ENCODE measurements around the gene HSD11B1. TPM values are rescaled to one million over a fixed set of nuclear protein-coding genes. Genes with fewer than 3 reads are reported as not detected.
"Not testable (repeated sequence)": the region's sequence is repeated elsewhere in the genome, so short reads cannot be mapped to it uniquely, and the experiment has no call there.

HSD11B1 gene
- total RNA-seq, 4 donors from 2014 or later, result 1.5 to 5.9 (median 4.0) TPM; not detected in 1

DNA sequence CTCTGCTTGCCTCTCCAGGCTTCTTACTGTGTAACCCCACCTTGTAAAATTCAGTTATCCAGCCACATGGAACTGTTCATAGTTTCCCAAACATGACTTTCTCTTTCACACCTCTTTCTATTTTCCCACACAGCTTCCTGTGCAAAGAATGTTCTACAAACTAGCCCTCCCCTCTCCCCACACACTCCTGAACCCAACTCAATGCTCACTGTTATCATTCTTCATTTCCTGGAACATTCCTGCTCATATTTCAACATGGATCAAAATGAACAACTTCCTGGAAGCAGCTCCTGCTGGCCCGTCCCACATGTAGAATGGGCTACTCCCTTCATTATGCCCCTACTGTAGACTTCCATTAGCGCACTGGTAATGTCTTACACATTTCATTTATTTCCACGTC is 7.5 kb upstream of the HSD11B1 start:
- Histone ChIP-seq H3K4me3 (no peak overlapping the region), H3K9me3 (no peaks in the 10 kb centered on the region), H3K36me3 (no peaks in the 10 kb centered on the region), H3K27me3 (no peaks in the 10 kb centered on the region), H3K4me1 (peaks cover 0 to 12% (median 7%) of the 10 kb centered on the region in 3 donors), H3K27ac (no peak overlapping the region)
- DNase-seq, result no peak
- TF ChIP-seq POLR2A (IDR thresholded peaks at IDR 0.05), result no peak
- TF ChIP-seq, protein P1, sequence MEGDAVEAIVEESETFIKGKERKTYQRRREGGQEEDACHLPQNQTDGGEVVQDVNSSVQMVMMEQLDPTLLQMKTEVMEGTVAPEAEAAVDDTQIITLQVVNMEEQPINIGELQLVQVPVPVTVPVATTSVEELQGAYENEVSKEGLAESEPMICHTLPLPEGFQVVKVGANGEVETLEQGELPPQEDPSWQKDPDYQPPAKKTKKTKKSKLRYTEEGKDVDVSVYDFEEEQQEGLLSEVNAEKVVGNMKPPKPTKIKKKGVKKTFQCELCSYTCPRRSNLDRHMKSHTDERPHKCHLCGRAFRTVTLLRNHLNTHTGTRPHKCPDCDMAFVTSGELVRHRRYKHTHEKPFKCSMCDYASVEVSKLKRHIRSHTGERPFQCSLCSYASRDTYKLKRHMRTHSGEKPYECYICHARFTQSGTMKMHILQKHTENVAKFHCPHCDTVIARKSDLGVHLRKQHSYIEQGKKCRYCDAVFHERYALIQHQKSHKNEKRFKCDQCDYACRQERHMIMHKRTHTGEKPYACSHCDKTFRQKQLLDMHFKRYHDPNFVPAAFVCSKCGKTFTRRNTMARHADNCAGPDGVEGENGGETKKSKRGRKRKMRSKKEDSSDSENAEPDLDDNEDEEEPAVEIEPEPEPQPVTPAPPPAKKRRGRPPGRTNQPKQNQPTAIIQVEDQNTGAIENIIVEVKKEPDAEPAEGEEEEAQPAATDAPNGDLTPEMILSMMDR (IDR thresholded peaks at IDR 0.05), result no peak
- 85 to 90% methylated on average over 3 of the region's 3 CpGs for WGBS, 2 donors
- intact Hi-C loops (cut with DNase I), result loop anchor here (5.0 kb wide), 1 partner anchor 50 kb away; no protein-coding TSS in a partner anchor

DNA sequence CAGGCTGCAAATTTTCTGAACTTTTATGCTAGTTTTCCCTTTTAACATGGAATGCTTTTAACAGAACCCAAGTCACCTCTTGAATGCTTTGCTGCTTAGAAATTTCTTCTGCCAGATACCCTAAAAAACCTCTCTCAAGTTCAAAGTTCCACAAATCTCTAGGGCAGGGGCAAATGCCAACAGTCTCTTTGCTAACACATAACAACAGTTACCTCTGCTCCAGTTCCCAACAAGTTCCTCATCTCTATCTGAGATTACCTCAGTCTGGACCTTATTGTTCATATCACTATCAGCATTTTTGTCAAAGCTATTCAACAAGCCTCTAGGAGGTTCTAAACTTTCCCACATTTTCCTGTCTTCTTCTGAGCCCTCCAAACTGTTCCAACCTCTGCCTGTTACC is 4.0 kb upstream of the HSD11B1 start:
- not testable (repeated sequence) for H3K27ac ChIP-seq, DNase-seq

DNA sequence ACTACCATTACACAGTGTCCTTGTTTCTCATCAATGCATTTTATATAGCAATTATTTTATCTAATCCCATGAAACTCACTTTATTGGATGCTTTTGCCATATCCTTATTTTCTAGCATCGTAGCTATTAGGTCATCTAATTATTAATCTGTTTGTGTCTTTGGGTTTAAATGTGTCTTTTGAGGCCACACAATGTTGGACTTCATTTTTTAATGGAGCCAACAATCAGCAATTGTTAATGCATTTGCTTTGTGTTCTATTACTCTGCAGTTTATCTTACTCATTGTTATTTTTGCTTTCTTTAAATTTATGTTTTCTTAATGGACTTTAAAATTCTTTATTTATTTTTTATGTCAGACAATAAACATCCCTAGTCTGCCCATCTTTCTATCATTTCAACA is 1.8 kb upstream of the HSD11B1 start:
- no peaks in the 10 kb centered on the region for H3K4me1 ChIP-seq
- 53 to 75% methylated on average over 1 of the region's 1 CpG for WGBS, 2 donors
- H3K9me3 ChIP-seq, result no peaks in the 10 kb centered on the region
- no peak for DNase-seq
- TF ChIP-seq POLR2A (IDR thresholded peaks at IDR 0.05), result no peak
- TF ChIP-seq, protein P1 (IDR thresholded peaks at IDR 0.05), result no peak
- no peaks in the 10 kb centered on the region for H3K27me3 ChIP-seq
- no peak overlapping the region for H3K27ac ChIP-seq
- no peak overlapping the region for H3K4me3 ChIP-seq
- H3K36me3 ChIP-seq, result no peaks in the 10 kb centered on the region
- intact Hi-C loops (cut with DNase I), result no loop called here

More for the DNA sequence above, 4.0 kb upstream of the HSD11B1 start:
- H3K9me3 ChIP-seq; intact Hi-C loops (cut with DNase I); H3K36me3 ChIP-seq; H3K4me1 ChIP-seq; H3K27me3 ChIP-seq; H3K4me3 ChIP-seq: not testable (repeated sequence)

DNA sequence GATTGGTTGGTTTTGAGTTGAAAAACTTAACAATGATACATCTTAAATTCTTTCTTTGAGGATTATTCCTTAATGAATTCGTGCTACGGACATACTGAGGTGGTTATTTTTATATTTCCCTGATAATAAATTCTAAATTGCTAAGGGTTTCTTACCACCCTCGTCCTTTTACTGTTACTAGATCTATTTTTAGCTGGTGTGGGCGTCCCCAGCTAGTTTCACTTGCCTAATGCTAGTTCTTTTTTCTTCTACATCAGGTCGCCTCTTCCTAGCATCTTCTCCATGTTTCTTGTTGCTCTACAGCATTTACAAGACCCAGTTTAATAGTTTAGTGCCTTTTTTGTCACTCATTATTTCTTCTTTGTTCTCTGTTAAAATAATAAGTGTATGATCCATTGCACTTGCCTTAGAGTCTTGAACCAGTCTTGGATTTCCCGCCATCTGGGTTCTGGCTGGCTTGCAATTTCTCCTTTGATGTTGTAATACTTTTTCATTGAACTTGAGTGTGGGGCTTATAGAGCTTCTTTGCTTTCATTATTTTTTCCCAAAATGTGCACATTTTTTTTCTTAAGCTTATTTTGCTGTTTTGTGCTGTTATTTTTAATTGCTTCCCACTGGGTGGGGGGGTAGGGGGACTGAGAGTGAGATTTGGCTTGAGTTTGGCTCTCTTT is 677 bp upstream of the HSD11B1 start:
- Histone ChIP-seq H3K27ac (peak overlapping the region in 1 of 4 donors; percentile 31), H3K4me1 (no peaks in the 10 kb centered on the region), H3K4me3 (no peak overlapping the region), H3K9me3 (no peaks in the 10 kb centered on the region), H3K36me3 (no peaks in the 10 kb centered on the region), H3K27me3 (no peaks in the 10 kb centered on the region)
- 51 to 71% methylated on average over 6 of the region's 6 CpGs for WGBS, 2 donors
- TF ChIP-seq, protein P1 (IDR thresholded peaks at IDR 0.05), result no peak
- TF ChIP-seq POLR2A (IDR thresholded peaks at IDR 0.05), result no peak
- no peak for DNase-seq
- intact Hi-C loops (cut with DNase I), result no loop called here

DNA sequence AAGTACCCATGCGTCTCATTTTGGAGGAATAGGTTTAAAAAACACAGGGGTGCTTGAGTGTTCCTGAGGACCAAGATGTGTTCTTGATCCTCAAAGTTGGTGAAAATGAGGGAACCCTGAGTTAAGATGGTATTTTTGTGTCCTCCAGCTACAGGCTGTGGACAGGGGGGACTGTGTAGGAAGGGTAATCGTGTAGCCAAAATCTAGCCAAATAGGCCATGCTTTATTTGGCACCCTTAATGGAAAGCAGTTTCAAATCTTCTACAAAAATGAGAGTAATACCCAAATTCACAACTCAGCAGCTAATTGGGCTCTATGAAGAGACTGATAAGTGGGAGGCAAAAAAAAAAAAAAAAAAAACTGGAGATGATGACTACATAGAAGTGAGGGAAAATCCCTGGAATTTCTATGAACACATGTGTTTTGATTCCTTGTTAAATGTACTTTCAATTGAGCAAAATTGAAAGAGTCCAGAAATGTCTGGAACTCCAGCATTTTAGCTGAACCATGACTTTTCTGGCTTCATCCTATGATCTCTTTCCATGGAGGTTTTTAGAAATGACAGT is 470 bp downstream of the HSD11B1 start:
- Histone ChIP-seq H3K27ac (peak overlapping the region in 2 of 4 donors; percentile 61 to 77), H3K27me3 (no peaks in the 10 kb centered on the region), H3K4me3 (peak overlapping the region in 1 of 4 donors; percentile 29), H3K4me1 (no peaks in the 10 kb centered on the region), H3K36me3 (no peaks in the 10 kb centered on the region), H3K9me3 (no peaks in the 10 kb centered on the region)
- TF ChIP-seq POLR2A (IDR thresholded peaks at IDR 0.05), result no peak
- TF ChIP-seq, protein P1 (IDR thresholded peaks at IDR 0.05), result no peak
- intact Hi-C loops (cut with DNase I), result no loop called here
- no peak for DNase-seq
- 64 to 83% methylated on average over 1 of the region's 2 CpGs for WGBS, 2 donors
